CD4-positive, alpha-beta T cell (primary cell): ENCODE data around the gene SPDYE11. TPM values are rescaled to one million over a fixed set of nuclear protein-coding genes. Genes with fewer than 3 reads are reported as not detected.

ENCODE experiments used
- total RNA-seq, 174 experiments: library from RNA in 2 of 174; stranded (reverse) in 2 of 174; gene quantifications; one replicate each; pipeline ENCODE4 v1.2.3 and lab custom pipeline; 2021 to 2026

SPDYE11 gene
- total RNA-seq, 2 experiments from 2014 or later: not detected

Other genes starting within 250 kb of the SPDYE11 start
- 1 to 10 TPM; 3.6 to 4.0 TPM for gene TYW1B, start 229.7 kb downstream of the SPDYE11 start, total RNA-seq
- 10 to 100 TPM; 66.2 to 67.9 TPM for gene POM121, start 132.8 kb downstream of the SPDYE11 start, total RNA-seq
- gene TRIM74, start 88.4 kb downstream of the SPDYE11 start, total RNA-seq: 1 to 10 TPM; 4.1 to 4.4 TPM
- gene SPDYE8, start 28.1 kb downstream of the SPDYE11 start, total RNA-seq: not detected
- not detected for gene SPDYE9, start 28.1 kb upstream of the SPDYE11 start, total RNA-seq